ENCODE data around the gene CERK. TPM values are rescaled to one million over a fixed set of nuclear protein-coding genes. Genes with fewer than 3 reads are reported as not detected.

Gene CERK
- total RNA-seq, 4 donors from 2014 or later, result 14.6 to 34.0 (median 26.6) TPM

DNA sequence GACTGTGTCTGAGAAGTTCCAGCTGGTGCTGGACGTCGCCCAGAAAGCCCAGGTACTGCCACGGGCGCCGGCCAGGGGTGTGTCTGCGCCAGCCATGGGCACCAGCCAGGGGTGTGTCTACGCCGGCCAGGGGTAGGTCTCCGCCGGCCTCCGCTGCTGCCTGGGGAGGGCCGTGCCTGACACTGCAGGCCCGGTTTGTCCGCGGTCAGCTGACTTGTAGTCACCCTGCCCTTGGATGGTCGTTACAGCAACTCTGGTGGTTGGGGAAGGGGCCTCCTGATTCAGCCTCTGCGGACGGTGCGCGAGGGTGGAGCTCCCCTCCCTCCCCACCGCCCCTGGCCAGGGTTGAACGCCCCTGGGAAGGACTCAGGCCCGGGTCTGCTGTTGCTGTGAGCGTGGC lies 69.9 kb downstream of the CERK start:
- H3K4me1 ChIP-seq, result no peaks in the 10 kb centered on the region
- WGBS, 2 donors, result 78 to 88% methylated on average over 5 to 12 of the region's 24 CpGs
- H3K27me3 ChIP-seq, result no peaks in the 10 kb centered on the region
- no peaks in the 10 kb centered on the region for H3K9me3 ChIP-seq
- peaks cover 32 to 99% (median 53%) of the 10 kb centered on the region in 3 donors for H3K36me3 ChIP-seq
- intact Hi-C loops (cut with DNase I), result no loop called here
- TF ChIP-seq, protein P1, sequence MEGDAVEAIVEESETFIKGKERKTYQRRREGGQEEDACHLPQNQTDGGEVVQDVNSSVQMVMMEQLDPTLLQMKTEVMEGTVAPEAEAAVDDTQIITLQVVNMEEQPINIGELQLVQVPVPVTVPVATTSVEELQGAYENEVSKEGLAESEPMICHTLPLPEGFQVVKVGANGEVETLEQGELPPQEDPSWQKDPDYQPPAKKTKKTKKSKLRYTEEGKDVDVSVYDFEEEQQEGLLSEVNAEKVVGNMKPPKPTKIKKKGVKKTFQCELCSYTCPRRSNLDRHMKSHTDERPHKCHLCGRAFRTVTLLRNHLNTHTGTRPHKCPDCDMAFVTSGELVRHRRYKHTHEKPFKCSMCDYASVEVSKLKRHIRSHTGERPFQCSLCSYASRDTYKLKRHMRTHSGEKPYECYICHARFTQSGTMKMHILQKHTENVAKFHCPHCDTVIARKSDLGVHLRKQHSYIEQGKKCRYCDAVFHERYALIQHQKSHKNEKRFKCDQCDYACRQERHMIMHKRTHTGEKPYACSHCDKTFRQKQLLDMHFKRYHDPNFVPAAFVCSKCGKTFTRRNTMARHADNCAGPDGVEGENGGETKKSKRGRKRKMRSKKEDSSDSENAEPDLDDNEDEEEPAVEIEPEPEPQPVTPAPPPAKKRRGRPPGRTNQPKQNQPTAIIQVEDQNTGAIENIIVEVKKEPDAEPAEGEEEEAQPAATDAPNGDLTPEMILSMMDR (IDR thresholded peaks at IDR 0.05), result no peak
- no peak for TF ChIP-seq POLR2A (IDR thresholded peaks at IDR 0.05)
- no peak overlapping the region for H3K27ac ChIP-seq
- no peak overlapping the region for H3K4me3 ChIP-seq
- DNase-seq, result no peak

DNA sequence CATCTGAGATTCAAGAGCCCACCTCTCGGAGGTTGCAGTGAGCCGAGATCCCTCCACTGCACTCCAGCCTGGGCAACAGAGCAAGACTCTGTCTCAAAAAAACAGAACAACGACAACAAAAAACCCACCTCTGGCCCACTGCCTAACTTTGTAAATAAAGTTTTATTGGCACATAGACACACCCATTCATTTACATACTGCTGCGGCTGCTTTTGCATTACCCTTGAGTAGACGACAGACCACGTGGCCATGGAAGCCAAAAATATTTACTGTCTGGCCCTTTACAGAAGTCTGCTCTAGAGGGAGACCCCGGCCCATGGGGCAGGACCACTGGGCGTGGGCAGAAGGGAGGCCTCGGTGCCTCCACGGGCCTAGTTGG lies 70.8 kb downstream of the CERK start:
- no peak for DNase-seq
- H3K36me3 ChIP-seq, result peaks cover 34 to 99% (median 52%) of the 10 kb centered on the region in 3 donors
- intact Hi-C loops (cut with DNase I), result no loop called here

DNA sequence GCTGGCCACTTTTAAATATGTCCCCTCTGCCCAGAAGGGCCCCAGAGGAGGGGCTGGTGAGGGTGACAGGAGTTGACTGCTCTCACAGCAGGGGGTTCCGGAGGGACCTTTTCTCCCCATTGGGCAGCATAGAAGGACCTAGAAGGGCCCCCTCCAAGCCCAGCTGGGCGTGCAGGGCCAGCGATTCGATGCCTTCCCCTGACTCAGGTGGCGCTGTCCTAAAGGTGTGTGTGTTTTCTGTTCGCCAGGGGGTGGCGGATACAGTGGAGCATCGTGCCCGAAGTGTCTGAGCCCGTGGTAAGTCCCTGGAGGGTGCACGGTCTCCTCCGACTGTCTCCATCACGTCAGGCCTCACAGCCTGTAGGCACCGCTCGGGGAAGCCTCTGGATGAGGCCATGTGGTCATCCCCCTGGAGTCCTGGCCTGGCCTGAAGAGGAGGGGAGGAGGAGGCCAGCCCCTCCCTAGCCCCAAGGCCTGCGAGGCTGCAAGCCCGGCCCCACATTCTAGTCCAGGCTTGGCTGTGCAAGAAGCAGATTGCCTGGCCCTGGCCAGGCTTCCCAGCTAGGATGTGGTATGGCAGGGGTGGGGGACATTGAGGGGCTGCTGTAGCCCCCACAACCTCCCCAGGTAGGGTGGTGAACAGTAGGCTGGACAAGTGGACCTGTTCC lies 71.3 kb downstream of the CERK start:
- Histone ChIP-seq H3K4me3 (no peak overlapping the region), H3K9me3 (no peaks in the 10 kb centered on the region), H3K4me1 (peaks cover 2 to 4% (median 4%) of the 10 kb centered on the region in 3 donors), H3K36me3 (peaks cover 34 to 98% (median 52%) of the 10 kb centered on the region in 3 donors), H3K27ac (no peak overlapping the region), H3K27me3 (no peaks in the 10 kb centered on the region)
- WGBS, 2 donors, result 81 to 95% methylated on average over 7 to 10 of the region's 17 CpGs
- intact Hi-C loops (cut with DNase I), result no loop called here
- TF ChIP-seq POLR2A (IDR thresholded peaks at IDR 0.05), result no peak
- TF ChIP-seq, protein P1 (IDR thresholded peaks at IDR 0.05), result no peak
- no peak for DNase-seq

More for the DNA sequence above, 70.8 kb downstream of the CERK start:
- no peaks in the 10 kb centered on the region for H3K9me3 ChIP-seq
- TF ChIP-seq, protein P1 (IDR thresholded peaks at IDR 0.05), result no peak
- TF ChIP-seq POLR2A (IDR thresholded peaks at IDR 0.05), result no peak
- H3K4me1 ChIP-seq, result no peaks in the 10 kb centered on the region
- H3K4me3 ChIP-seq, result no peak overlapping the region
- 86% methylated on average over 1 of the region's 10 CpGs; no CpG with 5 or more reads in 1 of the 2 donors for WGBS, 2 donors
- H3K27ac ChIP-seq, result no peak overlapping the region
- no peaks in the 10 kb centered on the region for H3K27me3 ChIP-seq

DNA sequence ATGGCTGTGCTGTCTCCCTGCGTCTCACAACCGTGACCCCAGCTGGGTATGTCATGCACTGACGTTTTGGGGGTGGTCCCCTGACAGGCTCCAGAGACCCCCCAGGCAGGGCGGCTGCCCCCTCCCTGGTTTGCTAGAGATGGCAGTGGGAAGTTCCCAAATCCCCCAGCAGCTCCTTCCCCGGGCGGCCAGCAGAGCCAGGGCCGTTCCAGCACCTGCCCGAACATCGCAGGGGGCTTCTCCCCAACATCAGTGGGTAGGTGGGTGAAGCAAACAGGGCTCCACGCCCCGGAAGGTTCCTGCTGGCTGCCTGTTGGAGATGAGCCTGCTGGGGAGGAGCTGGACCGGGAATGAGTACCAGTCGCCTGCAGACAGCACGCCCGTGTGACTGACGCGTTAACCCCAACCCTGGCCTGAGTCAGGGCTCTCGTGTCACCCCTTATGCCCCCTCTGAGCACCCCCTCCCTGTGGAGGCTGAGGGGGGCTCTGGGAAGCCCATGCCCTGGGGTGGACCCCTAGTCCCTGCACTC lies 72.2 kb downstream of the CERK start:
- H3K27ac ChIP-seq, result no peak overlapping the region
- H3K4me1 ChIP-seq, result peaks cover 10 to 13% (median 13%) of the 10 kb centered on the region in 3 donors
- no peak for DNase-seq
- intact Hi-C loops (cut with DNase I), result no loop called here
- peaks cover 34 to 89% (median 52%) of the 10 kb centered on the region in 3 donors for H3K36me3 ChIP-seq
- 80% methylated on average over 1 of the region's 18 CpGs; no CpG with 5 or more reads in 1 of the 2 donors for WGBS, 2 donors
- TF ChIP-seq, protein P1 (IDR thresholded peaks at IDR 0.05), result no peak
- TF ChIP-seq POLR2A (IDR thresholded peaks at IDR 0.05), result no peak
- H3K4me3 ChIP-seq, result no peak overlapping the region
- no peaks in the 10 kb centered on the region for H3K27me3 ChIP-seq
- H3K9me3 ChIP-seq, result no peaks in the 10 kb centered on the region

DNA sequence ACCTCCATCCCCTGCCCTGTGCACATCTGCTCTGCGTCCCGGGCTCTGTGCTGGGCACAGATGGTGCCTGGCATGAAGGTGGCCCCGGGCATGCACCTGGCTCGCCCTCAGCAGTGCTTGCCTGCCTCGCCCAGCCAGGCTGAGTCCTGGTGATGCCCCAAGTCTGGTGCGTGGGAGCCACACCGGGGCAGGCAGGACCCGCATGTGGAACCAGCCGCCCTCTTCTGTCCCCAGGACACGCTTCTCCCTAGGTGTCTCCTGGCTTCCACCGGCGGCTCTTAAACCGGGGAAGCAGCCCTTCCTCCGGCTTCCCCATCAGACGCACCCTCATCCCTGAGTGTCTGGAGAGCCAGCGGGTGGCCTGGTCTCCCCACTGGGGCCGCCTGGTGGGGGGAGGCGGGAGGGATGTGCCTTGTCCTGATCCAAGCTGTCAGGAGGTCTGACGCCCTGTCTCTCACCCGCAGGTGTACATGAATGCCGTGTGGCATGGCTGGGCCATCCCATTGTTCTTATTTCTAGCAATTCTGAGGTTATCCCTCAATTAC lies 72.8 kb downstream of the CERK start:
- intact Hi-C loops (cut with DNase I), result no loop called here
- peaks cover 34 to 84% (median 52%) of the 10 kb centered on the region in 3 donors for H3K36me3 ChIP-seq
- no peak for TF ChIP-seq POLR2A (IDR thresholded peaks at IDR 0.05)
- TF ChIP-seq, protein P1 (IDR thresholded peaks at IDR 0.05), result no peak
- WGBS, 2 donors, result 96% methylated on average over 8 of the region's 21 CpGs; no CpG with 5 or more reads in 1 of the 2 donors
- H3K27ac ChIP-seq, result no peak overlapping the region
- no peaks in the 10 kb centered on the region for H3K27me3 ChIP-seq
- H3K4me3 ChIP-seq, result no peak overlapping the region
- no peak for DNase-seq
- no peaks in the 10 kb centered on the region for H3K9me3 ChIP-seq
- peaks cover 16 to 19% (median 19%) of the 10 kb centered on the region in 3 donors for H3K4me1 ChIP-seq

Measured in esophagus squamous epithelium (tissue), 5 donors.